ENCODE data around the gene DPYD. TPM values are rescaled to one million over a fixed set of nuclear protein-coding genes. Genes with fewer than 3 reads are reported as not detected.

Gene DPYD
- total RNA-seq, 2 donors from 2014 or later, result 4.9 to 11.7 TPM

GRCh38 chr1:97433094-97433823 is 487.6 kb downstream of the DPYD start:
- TF ChIP-seq CTCF (IDR thresholded peaks at IDR 0.05), result no peak
- no peaks in the 10 kb centered on the region for H3K9me3 ChIP-seq

GRCh38 chr1:97427371-97427770 is 493.5 kb downstream of the DPYD start:
- Histone ChIP-seq H3K27me3 (no peaks in the 10 kb centered on the region), H3K36me3 (no peaks in the 10 kb centered on the region), H3K4me3 (no peak overlapping the region), H3K27ac (no peak overlapping the region), H3K9ac (ENCODE audit: low read depth in 2 of 2, low read length in 2 of 2) (no peak overlapping the region), H3K4me1 (no peaks in the 10 kb centered on the region), H3K9me3 (no peaks in the 10 kb centered on the region)
- TF ChIP-seq CTCF (IDR thresholded peaks at IDR 0.05), result no peak
- no peak for DNase-seq
- intact Hi-C loops (cut with DNase I), result no loop called here

More at GRCh38 chr1:97433094-97433823, 487.6 kb downstream of the DPYD start:
- Histone ChIP-seq H3K9ac (ENCODE audit: low read depth in 2 of 2, low read length in 2 of 2) (no peak overlapping the region), H3K4me1 (no peaks in the 10 kb centered on the region), H3K4me3 (no peak overlapping the region), H3K27me3 (no peaks in the 10 kb centered on the region), H3K36me3 (no peaks in the 10 kb centered on the region), H3K27ac (no peak overlapping the region)
- intact Hi-C loops (cut with DNase I), result no loop called here
- no peak for DNase-seq

GRCh38 chr1:97424209-97424608 is 496.6 kb downstream of the DPYD start:
- Histone ChIP-seq H3K9me3 (no peaks in the 10 kb centered on the region), H3K27ac (no peak overlapping the region), H3K4me1 (no peaks in the 10 kb centered on the region), H3K27me3 (no peaks in the 10 kb centered on the region), H3K9ac (ENCODE audit: low read depth in 2 of 2, low read length in 2 of 2) (no peak overlapping the region), H3K36me3 (no peaks in the 10 kb centered on the region), H3K4me3 (no peak overlapping the region)
- DNase-seq, result no peak
- TF ChIP-seq CTCF (IDR thresholded peaks at IDR 0.05), result no peak
- intact Hi-C loops (cut with DNase I), result no loop called here

- TF ChIP-seq CTCF (IDR thresholded peaks at IDR 0.05), result no peak
- no peak overlapping the region for H3K9ac ChIP-seq (ENCODE audit: low read depth in 2 of 2, low read length in 2 of 2)
- H3K9me3 ChIP-seq, result no peaks in the 10 kb centered on the region
- intact Hi-C loops (cut with DNase I), result no loop called here
- H3K4me3 ChIP-seq, result no peak overlapping the region
- H3K27me3 ChIP-seq, result no peaks in the 10 kb centered on the region
- H3K36me3 ChIP-seq, result no peaks in the 10 kb centered on the region
- no peaks in the 10 kb centered on the region for H3K4me1 ChIP-seq
- no peak for DNase-seq
- no peak overlapping the region for H3K27ac ChIP-seq
Observed at GRCh38 chr1:97423403-97423802, 497.4 kb downstream of the DPYD start.

- H3K4me1 ChIP-seq, result no peaks in the 10 kb centered on the region
- DNase-seq, result no peak
- H3K9ac ChIP-seq (ENCODE audit: low read depth in 2 of 2, low read length in 2 of 2), result no peak overlapping the region
- H3K4me3 ChIP-seq, result no peak overlapping the region
- no peaks in the 10 kb centered on the region for H3K36me3 ChIP-seq
- intact Hi-C loops (cut with DNase I), result no loop called here
- H3K9me3 ChIP-seq, result no peaks in the 10 kb centered on the region
- H3K27ac ChIP-seq, result no peak overlapping the region
- no peaks in the 10 kb centered on the region for H3K27me3 ChIP-seq
- no peak for TF ChIP-seq CTCF (IDR thresholded peaks at IDR 0.05)
Observed at GRCh38 chr1:97417661-97418060, 503.2 kb downstream of the DPYD start.

Measured in colonic mucosa (tissue), 4 donors.